HepG2 (cell line): ENCODE data around the gene SCFD2. TPM values are rescaled to one million over a fixed set of nuclear protein-coding genes. Genes with fewer than 3 reads are reported as not detected.
A peak's percentile ranks its signal among the peaks of the same experiment; 100 is the strongest.

Source experiments
- BATF2 ChIP-seq: sonication (generic); formaldehyde crosslinking; IDR thresholded peaks from 2 replicates; pipeline ENCODE4 v1.8.0; 2022; ENCODE audit warnings: mild to moderate bottlenecking, missing genetic modification reagents, moderate library complexity
- CSRNP1 ChIP-seq: sonication (generic); formaldehyde crosslinking; IDR thresholded peaks from 2 replicates; pipeline ENCODE4 v1.8.1; 2023; ENCODE audit warnings: mild to moderate bottlenecking, missing genetic modification reagents
- HCFC1 ChIP-seq: fragments of 150-350 bp; IDR thresholded peaks from 2 replicates; pipeline ENCODE4 v1.6.1; 2014; ENCODE audit warnings: low read depth, low read length
- MATR3 ChIP-seq: sonication (generic); formaldehyde crosslinking; IDR thresholded peaks from 2 replicates; pipeline ENCODE4 v1.4.0; 2020; ENCODE audit warnings: missing genetic modification reagents
- MTA3 ChIP-seq: sonication (generic); formaldehyde crosslinking; IDR thresholded peaks from 2 replicates; pipeline ENCODE4 v1.4.0; 2020; ENCODE audit warnings: missing genetic modification reagents
- POLR2A ChIP-seq, 2 experiments: IDR thresholded peaks; 2 replicates each; pipeline ENCODE4 v1.6.1; 2011; ENCODE audit warnings: low read depth in 2 of 2, low read length in 2 of 2, mild to moderate bottlenecking in 1 of 2, moderate library complexity in 1 of 2; ENCODE audit not compliant: insufficient read depth in 1 of 2
- RXRB ChIP-seq: IDR thresholded peaks from 2 replicates; pipeline ENCODE4 v1.6.1; 2016; ENCODE audit warnings: borderline replicate concordance, missing genetic modification reagents, missing compliant biosample characterization
- SMARCC2 ChIP-seq: fragments of 450-650 bp; IDR thresholded peaks from 2 replicates; pipeline ENCODE4 v1.6.1; 2017; ENCODE audit warnings: antibody characterized with exemption, mild to moderate bottlenecking
- STAT6 ChIP-seq: sonication (generic); formaldehyde crosslinking; IDR thresholded peaks from 2 replicates; pipeline ENCODE4 v1.4.0; 2020; ENCODE audit warnings: missing genetic modification reagents, mild to moderate bottlenecking, borderline replicate concordance
- TBL1XR1 ChIP-seq: fragments of 150-350 bp; IDR thresholded peaks from 2 replicates; pipeline ENCODE4 v1.6.1; 2014; ENCODE audit warnings: borderline replicate concordance, low read length; ENCODE audit not compliant: partially characterized antibody
- TEAD2 ChIP-seq: sonication (generic); formaldehyde crosslinking; IDR thresholded peaks from 2 replicates; pipeline ENCODE4 v1.9.0; 2021; ENCODE audit warnings: missing genetic modification reagents
- TSC22D2 ChIP-seq: sonication (generic); formaldehyde crosslinking; IDR thresholded peaks from 2 replicates; pipeline ENCODE4 v1.5.1; 2020; ENCODE audit warnings: missing genetic modification reagents, mild to moderate bottlenecking, borderline replicate concordance
- ZBTB39 ChIP-seq: sonication (generic); formaldehyde crosslinking; IDR thresholded peaks from 2 replicates; pipeline ENCODE4 v1.5.0; 2020; ENCODE audit warnings: missing genetic modification reagents
- ZKSCAN8 ChIP-seq: IDR thresholded peaks from 2 replicates; pipeline ENCODE4 v1.6.1; 2016; ENCODE audit warnings: borderline replicate concordance, missing genetic modification reagents, missing compliant biosample characterization
- ZNF280B ChIP-seq: sonication (generic); formaldehyde crosslinking; IDR thresholded peaks from 2 replicates; pipeline ENCODE4 v1.5.0; 2020; ENCODE audit warnings: missing genetic modification reagents, mild to moderate bottlenecking, borderline replicate concordance
- ZNF34 ChIP-seq: sonication (generic); formaldehyde crosslinking; IDR thresholded peaks from 2 replicates; pipeline ENCODE4 v1.4.0; 2020; ENCODE audit warnings: mild to moderate bottlenecking, missing genetic modification reagents, borderline replicate concordance
- ZNF446 ChIP-seq: sonication (generic); formaldehyde crosslinking; IDR thresholded peaks from 2 replicates; pipeline ENCODE4 v1.5.0; 2020; ENCODE audit warnings: mild to moderate bottlenecking, missing genetic modification reagents
- ZNF564 ChIP-seq: sonication (generic); formaldehyde crosslinking; IDR thresholded peaks from 2 replicates; pipeline ENCODE4 v1.8.1; 2023; ENCODE audit warnings: mild to moderate bottlenecking, missing genetic modification reagents
- ZNF644 ChIP-seq: IDR thresholded peaks from 2 replicates; pipeline ENCODE4 v1.6.1; 2016; ENCODE audit warnings: low read depth
- ZSCAN9 ChIP-seq: IDR thresholded peaks from 2 replicates; pipeline ENCODE4 v1.6.1; 2016; ENCODE audit warnings: borderline replicate concordance
- polyA plus RNA-seq, 8 experiments: library from polyadenylated mRNA; depleted of rRNA in 3 of 8; stranded (reverse) in 7 of 8; unstranded in 1 of 8; fragments of >200 nt; fragmentation: Illumina TruSeq in 4 of 8; extraction: Trizol in 4 of 8; gene quantifications; 2 replicates each; pipeline versions ENCODE4 v1.2.1 to v1.2.3, GENCODE V29; 2011 to 2016; ENCODE audit warnings: low read depth in 4 of 8, missing spikeins in 1 of 8, mixed read lengths in 1 of 8; ENCODE audit not compliant: insufficient read depth in 1 of 8
- total RNA-seq, 5 experiments: library from RNA; depleted of rRNA; stranded (reverse); fragments of >200 nt; fragmentation: Illumina TruSeq; extraction: Trizol; gene quantifications; 2 replicates each; pipeline ENCODE4 v1.2.3, GENCODE V29; 2016; ENCODE audit warnings: low read depth in 1 of 5

The SCFD2 gene
- total and polyA plus RNA-seq, 2 of the 13 experiments (the other 11 are each of a cell fraction or from before 2014, with no cell fraction given): 4.6 to 15.6 TPM

GRCh38 chr4:53019485-53020382 is 346.1 kb downstream of the SCFD2 start (continued):
- TF ChIP-seq STAT6 (CRISPR knock-in tag): no peak
- TF ChIP-seq ZBTB39 (CRISPR knock-in tag): peak; percentile 48; the same call in 1 of the 2 replicates
- TF ChIP-seq BATF2 (CRISPR knock-in tag): no peak
- TF ChIP-seq TBL1XR1: peak; percentile 58
- no peak for TF ChIP-seq MATR3 (CRISPR knock-in tag)
- peak; percentile 92 for TF ChIP-seq RXRB (CRISPR knock-in tag)
- TF ChIP-seq TSC22D2 (CRISPR knock-in tag): 0 out of 2 replicates have a peak, but pooled peaks have one; percentile 22
- no peak for TF ChIP-seq ZSCAN9 (CRISPR knock-in tag)
- no peak for TF ChIP-seq ZNF564 (CRISPR knock-in tag)
- no peak for TF ChIP-seq ZNF446 (CRISPR knock-in tag)
- no peak for TF ChIP-seq TEAD2
- TF ChIP-seq ZKSCAN8 (CRISPR knock-in tag): peak; percentile 76; the same call in 1 of the 2 replicates
- no peak for TF ChIP-seq HCFC1
- TF ChIP-seq ZNF34 (CRISPR knock-in tag): no peak
- no peak for TF ChIP-seq SMARCC2
- no peak for TF ChIP-seq CSRNP1 (CRISPR knock-in tag)
- no peak for TF ChIP-seq MTA3 (CRISPR knock-in tag)
- TF ChIP-seq ZNF280B (CRISPR knock-in tag): no peak
- no peak for TF ChIP-seq POLR2A (IDR thresholded peaks at IDR 0.05; ENCODE audit: insufficient read depth in 1 of 2, low read depth in 2 of 2, low read length in 2 of 2)
- TF ChIP-seq ZNF644 (CRISPR knock-in tag): peak; percentile 75
